Measurements from ENCODE around the gene ERFL. TPM values are rescaled to one million over a fixed set of nuclear protein-coding genes. Genes with fewer than 3 reads are reported as not detected.

Gene ERFL
- total RNA-seq, 4 donors from 2014 or later: not detected

DNA sequence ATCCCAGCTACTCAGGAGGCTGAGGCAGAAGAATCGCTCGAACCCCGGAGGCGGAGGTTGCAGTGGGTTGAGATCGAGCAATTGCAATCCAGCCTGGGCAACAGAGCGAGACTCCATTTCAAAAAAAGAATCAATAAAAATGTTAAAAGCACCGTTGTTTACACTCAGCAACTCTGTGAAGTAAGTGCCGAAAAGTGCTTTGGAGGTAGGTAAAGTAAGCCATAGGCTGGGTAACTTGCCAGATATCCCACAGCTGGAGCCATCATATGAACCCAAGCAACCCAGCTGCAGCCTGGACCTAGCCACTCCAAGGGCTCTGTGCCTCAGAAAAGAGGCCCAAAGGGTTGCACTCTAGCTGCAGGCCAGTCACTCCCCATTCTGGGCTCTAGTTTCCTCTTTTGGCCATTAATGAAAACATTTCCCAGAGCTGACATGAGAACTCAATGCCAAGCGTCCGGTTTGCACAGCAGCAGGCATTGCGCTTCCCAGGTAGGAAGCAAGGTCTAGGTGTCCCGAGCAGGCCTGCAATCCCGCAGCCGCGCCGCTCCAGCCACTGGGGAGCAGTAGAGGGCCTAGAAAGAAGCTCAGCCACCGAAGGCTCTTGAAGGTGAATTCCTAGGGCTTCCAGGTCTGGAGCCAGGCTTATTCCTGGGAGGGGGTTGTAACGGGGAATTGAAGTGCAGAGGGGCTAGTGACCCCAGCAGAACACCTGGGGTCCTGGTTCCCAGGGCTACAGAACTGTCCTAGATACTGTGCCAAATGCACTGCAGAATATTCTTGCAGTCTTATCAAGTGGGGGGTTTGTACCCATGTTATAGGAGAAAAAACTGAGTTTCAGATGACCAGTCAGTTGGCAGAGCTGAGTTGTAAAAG lies 55.2 kb downstream of the ERFL start:
- WGBS, 2 donors: 44 to 87% methylated on average over 8 to 18 of the region's 18 CpGs
- Histone ChIP-seq H3K4me1 (peaks cover 0 to 66% (median 10%) of the 10 kb centered on the region in 3 donors), H3K9me3 (no peaks in the 10 kb centered on the region), H3K36me3 (peaks cover 21 to 49% (median 26%) of the 10 kb centered on the region in 3 donors), H3K4me3 (no peak overlapping the region), H3K27me3 (no peaks in the 10 kb centered on the region), H3K27ac (peak overlapping the region in 2 of 4 donors; percentile 40 to 46)
- no peak for TF ChIP-seq POLR2A (IDR thresholded peaks at IDR 0.05)
- TF ChIP-seq, protein P1, sequence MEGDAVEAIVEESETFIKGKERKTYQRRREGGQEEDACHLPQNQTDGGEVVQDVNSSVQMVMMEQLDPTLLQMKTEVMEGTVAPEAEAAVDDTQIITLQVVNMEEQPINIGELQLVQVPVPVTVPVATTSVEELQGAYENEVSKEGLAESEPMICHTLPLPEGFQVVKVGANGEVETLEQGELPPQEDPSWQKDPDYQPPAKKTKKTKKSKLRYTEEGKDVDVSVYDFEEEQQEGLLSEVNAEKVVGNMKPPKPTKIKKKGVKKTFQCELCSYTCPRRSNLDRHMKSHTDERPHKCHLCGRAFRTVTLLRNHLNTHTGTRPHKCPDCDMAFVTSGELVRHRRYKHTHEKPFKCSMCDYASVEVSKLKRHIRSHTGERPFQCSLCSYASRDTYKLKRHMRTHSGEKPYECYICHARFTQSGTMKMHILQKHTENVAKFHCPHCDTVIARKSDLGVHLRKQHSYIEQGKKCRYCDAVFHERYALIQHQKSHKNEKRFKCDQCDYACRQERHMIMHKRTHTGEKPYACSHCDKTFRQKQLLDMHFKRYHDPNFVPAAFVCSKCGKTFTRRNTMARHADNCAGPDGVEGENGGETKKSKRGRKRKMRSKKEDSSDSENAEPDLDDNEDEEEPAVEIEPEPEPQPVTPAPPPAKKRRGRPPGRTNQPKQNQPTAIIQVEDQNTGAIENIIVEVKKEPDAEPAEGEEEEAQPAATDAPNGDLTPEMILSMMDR (IDR thresholded peaks at IDR 0.05): peak; percentile 39 to 74 (median 68)
- no peak for DNase-seq
- intact Hi-C loops (cut with DNase I): loop anchor here (10.0 kb wide), 1 partner anchor 82 kb away; the partner anchor contains the start of gene RABAC1

DNA sequence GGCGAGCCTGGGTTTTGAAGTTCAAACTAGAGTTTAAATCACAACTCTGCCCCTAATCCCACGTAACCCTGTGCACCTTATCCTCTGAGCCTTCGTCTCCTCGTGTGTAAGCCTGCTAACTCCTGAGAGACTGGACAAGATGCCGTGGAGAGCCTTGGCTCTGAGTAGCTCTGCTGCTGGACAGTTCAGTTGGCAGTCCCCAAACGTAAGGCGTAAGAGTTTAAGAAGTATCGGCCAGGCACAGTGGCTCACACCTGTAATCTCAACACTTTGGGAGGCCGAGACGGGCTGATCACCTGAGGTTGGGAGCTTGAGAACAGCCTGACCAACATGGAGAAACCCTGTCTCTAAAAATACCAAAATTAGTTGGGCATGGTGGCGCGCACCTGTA lies 55.9 kb downstream of the ERFL start:
- peaks cover 0 to 66% (median 10%) of the 10 kb centered on the region in 3 donors for H3K4me1 ChIP-seq
- H3K27me3 ChIP-seq: no peaks in the 10 kb centered on the region
- no peak for TF ChIP-seq POLR2A (IDR thresholded peaks at IDR 0.05)
- TF ChIP-seq, protein P1 (IDR thresholded peaks at IDR 0.05): no peak
- no peak overlapping the region for H3K4me3 ChIP-seq
- no peaks in the 10 kb centered on the region for H3K9me3 ChIP-seq
- intact Hi-C loops (cut with DNase I): loop anchor here (10.0 kb wide), 1 partner anchor 82 kb away; the partner anchor contains the start of gene RABAC1
- WGBS, 2 donors: 76 to 82% methylated on average over 6 of the region's 12 CpGs
- DNase-seq: no peak
- H3K36me3 ChIP-seq: peaks cover 21 to 56% (median 29%) of the 10 kb centered on the region in 3 donors
- H3K27ac ChIP-seq: peak overlapping the region in 2 of 4 donors; percentile 40 to 46

DNA sequence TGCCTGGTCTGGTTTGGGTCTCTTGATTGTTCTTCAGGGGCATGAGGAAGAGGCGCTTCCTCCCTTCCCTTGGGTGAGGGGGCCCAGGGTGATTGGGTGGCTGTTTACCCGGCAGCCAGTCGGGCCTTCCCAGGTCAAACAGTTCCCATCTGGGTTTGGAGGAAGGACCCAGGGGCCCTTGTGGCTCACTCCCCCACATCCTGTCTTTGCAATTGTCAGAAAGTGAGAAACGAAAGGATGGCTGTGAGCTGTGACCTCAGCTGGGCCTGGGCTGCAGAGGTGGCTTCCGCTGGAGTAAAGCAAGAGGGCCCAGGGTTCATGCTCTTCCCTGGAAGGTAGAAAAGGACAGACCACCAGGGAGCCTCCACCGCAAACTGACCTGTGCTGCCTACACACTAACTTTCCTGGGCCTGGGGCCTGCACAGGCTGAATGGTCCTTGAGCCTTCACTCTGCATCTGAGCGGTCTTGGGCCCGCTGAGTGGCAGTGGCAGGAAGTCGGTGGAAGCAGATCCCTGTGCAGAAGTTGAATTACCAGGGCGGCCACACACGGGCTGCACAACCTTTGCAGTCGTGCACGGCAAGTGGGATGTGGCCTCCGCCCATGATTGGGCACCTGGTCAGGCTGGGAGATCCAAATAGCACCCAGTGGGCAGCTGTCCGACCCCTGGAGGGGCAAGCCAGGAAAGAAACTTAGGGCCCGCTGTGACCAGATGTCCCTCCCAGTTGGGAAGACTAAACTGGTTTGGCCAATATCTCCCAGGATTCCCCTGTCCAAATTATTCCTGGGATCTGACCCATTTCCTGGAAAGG lies 56.5 kb downstream of the ERFL start:
- Histone ChIP-seq H3K9me3 (no peaks in the 10 kb centered on the region), H3K27ac (peak overlapping the region in 2 of 4 donors; percentile 40 to 46), H3K4me1 (peaks cover 0 to 66% (median 10%) of the 10 kb centered on the region in 3 donors), H3K27me3 (no peaks in the 10 kb centered on the region), H3K4me3 (no peak overlapping the region), H3K36me3 (peaks cover 21 to 62% (median 35%) of the 10 kb centered on the region in 3 donors)
- WGBS, 2 donors: 59% methylated on average over 6 of the region's 16 CpGs; no CpG with 5 or more reads in 1 of the 2 donors
- DNase-seq: no peak
- no peak for TF ChIP-seq POLR2A (IDR thresholded peaks at IDR 0.05)
- TF ChIP-seq, protein P1 (IDR thresholded peaks at IDR 0.05): no peak
- intact Hi-C loops (cut with DNase I): loop anchor here (10.0 kb wide), 1 partner anchor 83 kb away; the partner anchor contains the start of gene RABAC1

DNA sequence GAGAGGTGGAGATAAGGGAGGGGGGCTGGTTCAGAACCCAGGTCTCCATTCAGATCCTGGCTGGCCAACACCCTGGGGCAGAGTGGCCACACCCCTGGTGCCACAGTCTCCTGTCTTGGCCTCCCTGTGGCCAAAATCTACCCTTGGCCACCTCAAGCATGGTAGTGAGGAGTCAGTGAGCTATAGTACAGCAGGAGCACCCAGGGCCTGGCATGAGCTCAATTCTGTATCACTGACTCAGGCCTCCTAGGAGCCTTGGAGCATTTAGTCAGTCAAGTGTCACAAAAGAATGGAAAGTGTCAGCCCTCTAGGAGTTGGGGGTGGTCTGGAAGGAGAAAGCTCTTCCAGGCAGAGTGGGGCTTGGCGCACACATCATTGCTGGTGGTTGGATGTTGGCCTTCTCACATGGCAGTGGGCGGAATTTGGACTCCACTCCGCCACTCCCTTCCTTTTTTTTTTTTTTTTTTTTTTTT lies 57.8 kb downstream of the ERFL start:
- H3K36me3 ChIP-seq: peaks cover 21 to 75% (median 38%) of the 10 kb centered on the region in 3 donors
- peaks cover 0 to 69% (median 15%) of the 10 kb centered on the region in 3 donors for H3K4me1 ChIP-seq
- intact Hi-C loops (cut with DNase I): loop anchor here (10.0 kb wide), 1 partner anchor 84 kb away; the partner anchor contains the start of gene RABAC1
- H3K27ac ChIP-seq: no peak overlapping the region
- TF ChIP-seq POLR2A (IDR thresholded peaks at IDR 0.05): no peak
- TF ChIP-seq, protein P1 (IDR thresholded peaks at IDR 0.05): no peak
- no peak for DNase-seq
- 57 to 60% methylated on average over 3 of the region's 3 CpGs for WGBS, 2 donors
- H3K9me3 ChIP-seq: no peaks in the 10 kb centered on the region
- no peak overlapping the region for H3K4me3 ChIP-seq
- no peaks in the 10 kb centered on the region for H3K27me3 ChIP-seq

All from esophagus squamous epithelium (tissue), 5 donors.